ENCODE results near the gene CCDC187. TPM values are rescaled to one million over a fixed set of nuclear protein-coding genes. Genes with fewer than 3 reads are reported as not detected.

The CCDC187 gene
- total RNA-seq, 1 experiment from 2014 or later: 0.05 TPM

GRCh38 chr9:136300016-136300545 lies 3.8 kb downstream of the CCDC187 start:
- no peak for DNase-seq (ENCODE audit: extremely low read depth, low read depth)

- DNase-seq (ENCODE audit: extremely low read depth, low read depth): no peak
These were observed 4.4 kb downstream of the CCDC187 start for GRCh38 chr9:136299541-136299940.

GRCh38 chr9:136299116-136299515 lies 4.8 kb downstream of the CCDC187 start:
- DNase-seq (ENCODE audit: extremely low read depth, low read depth): no peak

- DNase-seq (ENCODE audit: extremely low read depth, low read depth): no peak
These were observed 5.8 kb downstream of the CCDC187 start for GRCh38 chr9:136297766-136298735.

GRCh38 chr9:136297016-136297691 lies 6.7 kb downstream of the CCDC187 start:
- no peak for DNase-seq (ENCODE audit: extremely low read depth, low read depth)

GRCh38 chr9:136296434-136297015 lies 7.4 kb downstream of the CCDC187 start:
- no peak for DNase-seq (ENCODE audit: extremely low read depth, low read depth)

GRCh38 chr9:136295542-136296433 lies 8.1 kb downstream of the CCDC187 start:
- no peak for DNase-seq (ENCODE audit: extremely low read depth, low read depth)

- no peak for DNase-seq (ENCODE audit: extremely low read depth, low read depth)
These were observed 8.8 kb downstream of the CCDC187 start for GRCh38 chr9:136295055-136295454.

- DNase-seq (ENCODE audit: extremely low read depth, low read depth): no peak
These were observed 9.5 kb downstream of the CCDC187 start for GRCh38 chr9:136294437-136294836.

- no peak for DNase-seq (ENCODE audit: extremely low read depth, low read depth)
These were observed 10.3 kb downstream of the CCDC187 start for GRCh38 chr9:136293476-136294077.

- no peak for DNase-seq (ENCODE audit: extremely low read depth, low read depth)
These were observed 11.1 kb downstream of the CCDC187 start for GRCh38 chr9:136292591-136293448.

- no peak for DNase-seq (ENCODE audit: extremely low read depth, low read depth)
These were observed 11.8 kb downstream of the CCDC187 start for GRCh38 chr9:136292026-136292538.

- DNase-seq (ENCODE audit: extremely low read depth, low read depth): no peak
These were observed 12.4 kb downstream of the CCDC187 start for GRCh38 chr9:136291306-136292025.

GRCh38 chr9:136290508-136291000 lies 13.3 kb downstream of the CCDC187 start:
- DNase-seq (ENCODE audit: extremely low read depth, low read depth): no peak

- DNase-seq (ENCODE audit: extremely low read depth, low read depth): no peak
These were observed 14.0 kb downstream of the CCDC187 start for GRCh38 chr9:136289651-136290507.

GRCh38 chr9:136287960-136288753 lies 15.7 kb downstream of the CCDC187 start:
- no peak for DNase-seq (ENCODE audit: extremely low read depth, low read depth)

Data from NCI-H460 (cell line).